NCI-H2081 treated with DMSO at 0.1 percent for 48 hours (cell line): ENCODE measurements around the gene RRAGD.

ENCODE experiments used
- DNase-seq: peaks from one replicate; lab custom pipeline; 2025; lab: John Stamatoyannopoulos, UW

The RRAGD gene

DNA sequence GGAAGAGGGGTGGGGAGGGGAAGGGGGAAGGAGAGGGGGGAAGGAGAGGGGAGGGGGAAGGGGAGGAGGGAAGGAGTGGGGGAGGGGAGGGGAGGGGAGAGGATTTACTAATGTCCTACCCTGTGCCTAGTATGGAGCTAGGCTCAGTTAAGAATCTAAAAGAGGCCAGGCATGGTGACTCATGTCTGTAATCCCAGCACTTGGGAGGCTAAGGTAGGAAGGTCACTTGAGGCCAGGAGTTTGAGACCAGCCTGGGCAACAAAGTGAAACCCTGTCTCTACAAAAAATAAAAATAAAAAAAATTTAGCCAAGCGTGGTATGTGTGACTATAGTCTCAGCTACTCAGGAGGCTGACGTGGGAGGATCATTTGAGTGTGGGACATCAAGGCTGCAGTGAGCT is 72.5 kb downstream of the RRAGD start:
- no peak for DNase-seq

DNA sequence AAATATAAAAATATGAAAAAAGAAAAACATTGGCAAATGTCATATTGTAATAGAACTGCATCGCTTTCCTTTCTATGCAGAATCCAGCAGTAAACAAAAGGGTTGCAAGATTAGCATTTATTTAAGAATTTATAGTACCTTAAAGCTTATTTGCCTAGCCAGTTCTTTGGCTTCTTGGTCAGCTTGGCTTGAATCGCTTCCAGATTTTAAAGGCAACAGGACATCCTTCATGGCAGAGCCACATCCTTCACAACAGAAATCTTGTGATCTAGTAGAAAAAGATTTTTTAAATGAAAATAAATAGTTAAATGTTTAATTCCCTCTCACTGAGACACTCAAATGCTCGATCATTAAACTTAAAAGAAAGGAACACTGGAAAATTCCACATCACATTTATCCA is 76.9 kb downstream of the RRAGD start:
- no peak for DNase-seq

DNA sequence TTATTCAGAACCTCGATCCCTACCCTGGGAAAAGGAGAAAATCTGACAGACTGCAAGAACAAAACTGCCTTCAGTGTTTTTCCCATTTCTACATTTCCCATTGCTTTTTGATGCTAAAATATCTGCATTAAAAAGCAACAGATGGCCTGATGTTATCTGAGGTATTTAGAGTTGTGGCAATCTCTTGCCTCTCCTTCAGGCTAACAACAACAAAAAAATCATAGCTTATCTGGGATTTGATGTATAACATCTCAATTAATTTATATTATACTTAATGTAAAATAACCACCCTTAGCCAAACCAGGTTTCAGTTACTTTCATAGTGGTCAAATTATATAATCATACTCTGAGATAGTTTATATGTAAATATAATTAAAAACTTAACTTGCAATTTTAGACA is 81.2 kb downstream of the RRAGD start:
- DNase-seq = no peak

GRCh38 chr6:89328976-89329375 is 83.1 kb downstream of the RRAGD start:
- DNase-seq = no peak

DNA sequence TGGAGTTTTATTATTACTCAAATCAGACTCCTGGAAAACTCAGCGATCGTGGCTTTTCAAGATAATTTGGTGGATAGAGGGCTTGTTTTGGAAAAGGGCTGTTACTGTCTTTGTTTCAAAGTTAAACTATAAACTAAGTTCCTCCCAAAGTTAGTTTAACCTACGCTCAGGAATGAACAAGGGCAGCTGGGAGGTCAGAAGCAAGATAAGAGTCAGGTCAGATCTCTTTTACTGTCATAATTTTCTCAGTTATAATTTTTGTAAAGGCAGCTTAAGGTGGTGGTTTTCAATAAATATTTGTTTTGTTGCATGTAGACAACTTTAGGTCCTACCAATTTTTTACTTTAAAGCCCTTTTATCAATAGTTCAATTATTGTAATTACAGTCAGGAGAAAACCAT is 87.8 kb downstream of the RRAGD start:
- DNase-seq = no peak

GRCh38 chr6:89323511-89323971 is 88.5 kb downstream of the RRAGD start:
- no peak for DNase-seq

DNA sequence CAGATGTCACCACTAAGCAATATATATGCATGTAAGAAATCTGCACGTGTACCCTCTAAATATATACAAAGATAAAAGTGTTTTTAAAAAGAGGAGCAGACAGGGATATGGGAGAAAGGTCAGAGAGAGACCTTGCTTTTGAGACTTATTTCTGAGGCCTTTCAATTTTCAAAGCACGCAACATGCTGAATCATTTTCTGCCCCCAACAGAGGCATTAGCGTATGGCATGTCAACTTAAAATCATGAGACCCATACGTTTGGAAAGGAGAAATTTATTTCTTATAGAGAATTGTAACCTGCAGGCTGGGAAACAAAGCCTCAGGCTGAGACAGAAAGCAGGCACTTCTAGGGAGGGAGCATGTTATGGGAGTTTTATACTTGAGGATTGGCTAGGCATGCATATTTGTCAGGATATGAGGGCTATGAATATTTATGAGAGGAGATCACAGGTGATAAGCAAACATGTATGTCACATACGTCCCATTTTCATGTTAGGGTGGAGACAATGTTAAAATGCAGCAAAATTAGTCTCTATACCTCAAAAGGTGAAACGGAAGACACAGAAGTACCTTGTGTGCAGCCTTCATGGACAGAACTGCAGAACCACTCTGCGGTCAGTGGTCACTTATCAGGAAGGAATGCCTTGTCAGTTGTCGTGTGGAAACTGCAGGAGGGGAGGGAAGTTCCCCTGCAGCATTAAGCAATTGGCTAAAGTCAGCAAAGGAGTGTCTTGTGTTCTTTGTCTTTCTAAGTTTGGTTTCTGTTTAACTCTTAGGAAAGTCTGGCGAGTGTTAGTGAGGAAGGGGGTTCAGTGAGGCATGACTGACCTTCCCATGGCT is 90.7 kb downstream of the RRAGD start:
- no peak for DNase-seq

- no peak for DNase-seq
Measured at GRCh38 chr6:89320012-89320559, 92.0 kb downstream of the RRAGD start.

- DNase-seq = no peak
Measured at GRCh38 chr6:89317067-89317466, 95.0 kb downstream of the RRAGD start.

GRCh38 chr6:89315249-89315885 is 96.7 kb downstream of the RRAGD start, which contains the start of gene GABRR2:
TSS of gene GABRR2 (minus strand) at chr6:89315299. CDS start at chr6:89315165, 134 bp downstream.
- DNase-seq = no peak

- no peak for DNase-seq
Measured at GRCh38 chr6:89314692-89315091, 97.4 kb downstream of the RRAGD start.
